ENCODE data around the gene IQGAP2.

IQGAP2 gene

GRCh38 chr5:76617675-76618074 is 214.6 kb downstream of the IQGAP2 start:
- DNase-seq: no peak

- no peak for DNase-seq
Measured at GRCh38 chr5:76620166-76620565, 217.1 kb downstream of the IQGAP2 start.

- no peak for DNase-seq
Measured at GRCh38 chr5:76622076-76622475, 219.0 kb downstream of the IQGAP2 start.

GRCh38 chr5:76622973-76623596 is 220.0 kb downstream of the IQGAP2 start, which contains the start of gene F2RL2:
Gene F2RL2, minus strand, starts transcription at chr5:76623403. Its CDS starts 173 bp downstream, at chr5:76623230.
- peak; percentile 18 for DNase-seq

- DNase-seq: peak; percentile 57
Measured at GRCh38 chr5:76625087-76625815, 222.2 kb downstream of the IQGAP2 start.

- peak; percentile 66 for DNase-seq
Measured at GRCh38 chr5:76626738-76627137, 223.7 kb downstream of the IQGAP2 start.

GRCh38 chr5:76634661-76635060 is 231.6 kb downstream of the IQGAP2 start:
- DNase-seq: no peak

GRCh38 chr5:76637490-76637889 is 234.4 kb downstream of the IQGAP2 start:
- DNase-seq: no peak

GRCh38 chr5:76638479-76638878 is 235.4 kb downstream of the IQGAP2 start:
- DNase-seq: no peak

- peak; percentile 94 for DNase-seq
Measured at GRCh38 chr5:76641514-76642120, 238.5 kb downstream of the IQGAP2 start.

GRCh38 chr5:76642390-76643040 is 239.4 kb downstream of the IQGAP2 start:
- no peak for DNase-seq

GRCh38 chr5:76643371-76643770 is 240.3 kb downstream of the IQGAP2 start:
- DNase-seq: no peak

- DNase-seq: no peak
Measured at GRCh38 chr5:76649140-76649539, 246.1 kb downstream of the IQGAP2 start.

GRCh38 chr5:76652809-76653414 is 249.8 kb downstream of the IQGAP2 start:
- no peak for DNase-seq

- DNase-seq: no peak
Measured at GRCh38 chr5:76657091-76657490, 254.0 kb downstream of the IQGAP2 start.

- DNase-seq: peak; percentile 71
Measured at GRCh38 chr5:76657683-76658311, 254.7 kb downstream of the IQGAP2 start.

- no peak for DNase-seq
Measured at GRCh38 chr5:76660360-76660759, 257.3 kb downstream of the IQGAP2 start.

GRCh38 chr5:76662521-76662920 is 259.4 kb downstream of the IQGAP2 start:
- DNase-seq: peak; percentile 33

GRCh38 chr5:76663573-76663972 is 260.5 kb downstream of the IQGAP2 start:
- no peak for DNase-seq

GRCh38 chr5:76664079-76664478 is 261.0 kb downstream of the IQGAP2 start:
- peak; percentile 14 for DNase-seq

GRCh38 chr5:76667495-76667894 is 264.4 kb downstream of the IQGAP2 start:
- no peak for DNase-seq

GRCh38 chr5:76669245-76669644 is 266.2 kb downstream of the IQGAP2 start:
- no peak for DNase-seq

GRCh38 chr5:76670508-76670907 is 267.4 kb downstream of the IQGAP2 start:
- DNase-seq: no peak

Data from hematopoietic multipotent progenitor cell treated with erythropoietin and hydrocortisone succinate and interleukin-3 and kit ligand, for 6 days (in vitro differentiated cells).